MCF 10A (cell line): Measurements from ENCODE around the gene ACAT1. TPM values are rescaled to one million over a fixed set of nuclear protein-coding genes. Genes with fewer than 3 reads are reported as not detected.

Experiments
- BruUV-seq: library from RNA; stranded (reverse); fragments of 400-500 nt; replicated peaks from 2 replicates; lab custom pipeline; 2021; lab: Mats Ljungman, UMichigan
- CTCF ChIA-PET: fragments of 300-600 bp; sonication (Branson Sonifier 250); formaldehyde crosslinking; extraction: SDS; loops from one replicate; lab custom pipeline; 2021; ENCODE audit warnings: antibody characterized with exemption, inconsistent platforms; lab: Yijun Ruan, JAX
- POLR2A ChIA-PET: fragments of 300-600, 350-650 bp; sonication (Branson Sonifier 250); formaldehyde crosslinking; extraction: SDS; loops from one replicate; lab custom pipeline; 2020; ENCODE audit warnings: antibody characterized with exemption, inconsistent platforms; lab: Yijun Ruan, JAX
- DNase-seq: peaks from one replicate; pipeline ENCODE4 v3.0.0-alpha.2; 2018; ENCODE audit not compliant: unreplicated experiment
- H3K27ac Mint-ChIP-seq: one replicate; pipeline ENCODE4 v1.8.0; 2022; ENCODE audit warnings: mild to moderate bottlenecking, low read depth, mixed read lengths; ENCODE audit not compliant: unreplicated experiment
- H3K27me3 Mint-ChIP-seq: one replicate; pipeline ENCODE4 v1.8.0; 2022; ENCODE audit warnings: mixed read lengths; ENCODE audit not compliant: insufficient read depth, unreplicated experiment
- H3K36me3 Mint-ChIP-seq: one replicate; pipeline ENCODE4 v1.8.0; 2022; ENCODE audit warnings: mild to moderate bottlenecking, moderate library complexity, mixed read lengths; ENCODE audit not compliant: insufficient read depth, unreplicated experiment
- H3K4me1 Mint-ChIP-seq: one replicate; pipeline ENCODE4 v1.8.0; 2022; ENCODE audit warnings: mixed read lengths; ENCODE audit not compliant: insufficient read depth, unreplicated experiment
- H3K4me3 Mint-ChIP-seq: one replicate; pipeline ENCODE4 v1.8.0; 2022; ENCODE audit warnings: mild to moderate bottlenecking, moderate library complexity, mixed read lengths; ENCODE audit not compliant: unreplicated experiment
- H3K9me3 Mint-ChIP-seq: one replicate; pipeline ENCODE4 v1.8.0; 2022; ENCODE audit warnings: mixed read lengths; ENCODE audit not compliant: unreplicated experiment
- CTCF ChIP-seq: fragments of 200-600 bp; IDR thresholded peaks from one replicate; pipeline ENCODE4 v1.8.0; 2022; ENCODE audit warnings: antibody characterized with exemption, mild to moderate bottlenecking; ENCODE audit not compliant: unreplicated experiment
- intact Hi-C: fragments of 100-400 bp; cut with micrococcal nuclease; formaldehyde crosslinking; loops from 2 replicates; pipeline ENCODE4 v1.14.1; 2022
- total RNA-seq: library from RNA; stranded (reverse); gene quantifications from 2 replicates; pipeline ENCODE4 v1.2.3, GENCODE V29; 2022

The ACAT1 gene
- total RNA-seq, 1 experiment from 2014 or later, result 86.8 TPM

DNA sequence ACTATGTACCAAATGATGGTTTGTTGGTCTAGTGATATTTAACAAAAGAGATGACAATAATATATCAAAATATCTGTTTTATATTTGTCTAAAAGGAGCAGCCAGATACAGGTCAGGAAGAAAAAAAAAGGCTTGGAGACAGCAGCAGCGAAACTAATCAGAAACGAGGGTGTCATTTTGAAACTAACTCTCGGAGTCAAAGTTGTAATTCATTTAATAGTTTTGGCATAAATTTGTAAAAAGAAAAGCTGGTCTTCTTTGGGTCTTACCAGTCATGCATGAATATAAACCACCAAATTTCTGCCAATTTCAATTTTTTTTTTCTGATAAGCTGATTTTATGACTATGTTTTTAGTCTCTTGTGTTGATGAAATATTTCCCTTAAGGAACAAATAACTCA lies 75.5 kb downstream of the ACAT1 start:
- TF ChIP-seq CTCF, result no peak
- CTCF ChIA-PET, result no interaction called here
- intact Hi-C loops, result no loop called here
- POLR2A ChIA-PET, result interaction anchor here (0.8 to 1.0 kb wide), 2 partner anchors 9 to 25 kb away, joined by 3 to 4 read pairs; partner anchors contain the start of gene NPAT
- H3K4me1 Mint-ChIP-seq, result peaks cover 23% of the 10 kb centered on the region
- H3K36me3 Mint-ChIP-seq, result peaks cover 47% of the 10 kb centered on the region
- H3K4me3 Mint-ChIP-seq, result no peak overlapping the region
- H3K9me3 Mint-ChIP-seq, result no peaks in the 10 kb centered on the region
- no peaks in the 10 kb centered on the region for H3K27me3 Mint-ChIP-seq
- DNase-seq, result no peak
- no TSS peak for BruUV-seq
- H3K27ac Mint-ChIP-seq, result no peak overlapping the region

Other genes starting within 250 kb of the ACAT1 start
- not detected in 2 replicates for gene RAB39A, start 193.1 kb upstream of the ACAT1 start, total RNA-seq
- 31.8 and 37.5 TPM in 2 replicates for gene CUL5, start 112.7 kb upstream of the ACAT1 start, total RNA-seq
- gene NPAT, start 101.1 kb downstream of the ACAT1 start, total RNA-seq, result 10.2 and 11.0 TPM in 2 replicates
- gene ATM, start 101.5 kb downstream of the ACAT1 start, total RNA-seq, result 70.6 and 73.6 TPM in 2 replicates